Activated T-cell treated with anti-CD3 and anti-CD28 coated beads, Interleukin-2, amount 50 U/mL, for 1 hour (primary cell): ENCODE measurements around the gene LONP2.
"Not testable (repeated sequence)": the region's sequence is repeated elsewhere in the genome, so short reads cannot be mapped to it uniquely, and the experiment has no call there.

Source experiments
- DNase-seq: peaks from one replicate; pipeline ENCODE4 v3.0.0-alpha.2; 2020

LONP2 gene

DNA sequence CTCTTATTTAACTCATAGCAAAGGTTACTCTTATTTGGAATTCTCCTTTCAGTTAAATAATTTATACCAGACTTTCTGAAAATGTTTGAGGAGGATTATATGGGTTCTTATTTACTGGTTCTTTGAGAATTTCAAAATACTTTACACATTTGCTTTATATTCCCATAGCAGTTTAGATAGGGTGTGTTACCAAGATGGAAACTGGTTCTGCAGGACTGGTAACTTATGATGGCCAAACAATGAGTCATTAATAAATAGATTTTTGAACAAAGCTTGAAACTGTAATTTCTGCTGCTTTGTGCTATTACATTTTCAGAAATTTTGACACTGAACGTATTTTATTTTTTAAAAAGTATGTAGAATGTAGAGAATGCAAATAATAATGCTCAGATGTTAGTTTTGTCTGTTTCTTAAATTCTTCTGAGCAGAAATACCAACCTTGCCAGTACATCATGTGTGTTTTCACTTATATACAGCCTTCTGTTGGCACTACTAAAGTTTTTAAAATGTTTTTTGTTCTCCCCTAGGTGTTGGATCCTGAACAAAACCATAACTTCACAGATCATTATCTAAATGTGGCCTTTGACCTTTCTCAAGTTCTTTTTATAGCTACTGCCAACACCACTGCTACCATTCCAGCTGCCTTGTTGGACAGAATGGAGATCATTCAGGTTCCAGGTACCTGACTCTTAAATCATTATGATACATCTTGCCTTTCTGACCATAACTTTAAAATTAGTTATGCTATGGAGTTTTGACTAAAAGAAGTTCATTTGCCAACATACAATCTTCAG lies 51.6 kb downstream of the LONP2 start:
- DNase-seq, result no peak

DNA sequence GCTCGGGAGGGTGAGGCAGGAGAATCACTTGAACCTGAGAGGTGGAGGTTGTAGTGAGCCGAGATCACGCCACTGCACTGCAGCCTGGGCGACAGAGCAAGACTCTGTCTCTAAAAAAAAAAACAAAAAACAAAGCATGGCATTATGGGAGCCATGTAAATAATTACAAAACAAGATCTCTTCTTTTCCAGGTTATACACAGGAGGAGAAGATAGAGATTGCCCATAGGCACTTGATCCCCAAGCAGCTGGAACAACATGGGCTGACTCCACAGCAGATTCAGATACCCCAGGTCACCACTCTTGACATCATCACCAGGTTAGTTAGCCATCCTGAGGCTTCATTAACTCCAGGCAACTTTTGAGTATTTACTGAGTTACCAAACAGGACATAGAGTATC lies 55.4 kb downstream of the LONP2 start:
- no peak for DNase-seq

DNA sequence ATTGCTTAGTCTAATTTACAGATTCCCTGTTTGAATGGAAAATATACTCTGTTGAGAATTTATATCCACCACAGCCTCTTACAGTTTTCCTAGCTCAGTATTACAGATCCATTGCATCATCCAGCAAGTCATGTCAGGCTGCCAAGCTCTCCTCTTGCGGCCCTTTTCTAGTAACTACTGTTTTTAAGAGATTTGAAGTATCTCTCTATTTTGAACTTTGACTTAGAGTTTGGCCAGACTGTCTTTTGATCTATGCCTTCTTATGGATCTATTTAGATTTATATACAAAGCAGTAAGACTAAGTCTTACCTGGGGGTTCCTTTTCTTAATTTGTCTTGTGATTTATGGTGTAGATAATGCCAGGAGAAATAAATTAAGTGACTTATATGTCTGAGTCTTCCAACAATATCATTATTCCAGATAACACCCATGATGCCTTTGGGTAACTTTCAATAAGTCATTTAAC lies 56.3 kb downstream of the LONP2 start:
- DNase-seq, result no peak

DNA sequence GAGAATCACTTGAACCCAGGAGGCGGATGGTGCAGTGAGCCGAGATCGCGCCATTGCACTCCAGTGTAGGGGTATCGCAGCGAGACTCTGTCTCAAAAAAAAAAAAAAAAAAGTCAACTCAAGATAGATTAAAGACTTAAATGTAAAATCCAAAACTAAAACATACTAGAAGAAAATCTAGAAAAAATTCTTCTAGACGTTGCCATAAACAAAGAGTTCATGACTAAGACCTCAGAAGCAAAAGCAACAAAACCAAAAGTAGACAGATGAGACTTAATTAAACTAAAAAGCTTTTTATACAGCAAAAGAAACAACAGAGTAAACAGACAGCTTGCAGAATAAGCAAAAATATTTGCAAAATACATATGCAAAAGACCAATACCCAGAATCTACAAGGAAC lies 64.4 kb downstream of the LONP2 start:
- DNase-seq, result no peak

DNA sequence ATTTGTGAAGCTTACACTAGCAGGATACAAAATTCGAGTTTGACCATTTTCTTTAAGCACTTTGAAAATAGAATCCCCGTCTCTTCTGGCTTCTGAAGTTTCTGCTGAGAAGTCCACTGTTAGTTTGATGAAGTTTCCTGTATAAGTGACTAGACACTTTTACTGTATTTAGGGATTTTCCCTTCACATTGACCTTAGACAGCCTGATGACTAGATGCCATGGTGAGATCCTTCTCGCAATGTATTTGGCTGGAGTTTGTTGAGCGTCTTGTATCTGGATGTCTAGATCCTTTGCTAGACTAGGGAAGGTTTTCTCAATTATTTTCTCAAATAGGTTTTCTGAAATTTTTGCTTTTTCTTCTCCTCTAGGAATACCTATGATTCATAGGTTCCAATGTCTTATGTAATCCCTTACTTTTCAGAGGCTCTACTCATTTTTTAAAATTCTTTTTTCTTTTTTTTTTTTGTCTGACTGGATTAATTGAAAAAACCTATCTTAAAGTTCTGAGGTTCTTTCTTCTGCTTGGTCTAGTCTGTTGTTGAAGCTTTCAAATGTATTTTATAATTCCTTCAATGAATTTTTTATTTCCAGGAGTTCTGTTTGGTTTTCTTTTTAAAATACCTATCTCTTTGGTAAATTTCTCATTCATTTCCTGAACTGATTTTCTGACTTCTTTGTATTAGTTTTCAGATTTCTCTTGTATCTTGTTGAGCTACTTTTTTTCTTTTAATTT lies 67.0 kb downstream of the LONP2 start:
- DNase-seq, result no peak

DNA sequence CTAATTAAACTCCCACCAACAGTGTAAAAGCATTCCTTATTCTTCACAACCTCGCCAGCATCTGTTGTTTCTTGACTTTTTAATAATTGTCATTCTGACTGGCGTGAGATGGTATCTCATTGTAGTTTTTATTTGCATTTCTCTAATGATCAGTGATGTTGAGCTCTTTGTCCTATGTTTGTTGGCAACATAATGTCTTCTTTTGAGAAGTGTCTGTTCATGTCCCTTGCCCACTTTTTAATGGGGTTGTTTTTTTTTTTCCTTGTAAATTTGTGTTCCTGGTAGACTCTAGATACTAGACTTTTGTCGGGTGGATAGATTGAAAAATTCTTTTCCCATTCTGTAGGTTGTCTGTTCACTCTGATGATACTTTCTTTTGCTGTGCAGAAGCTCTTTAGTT lies 69.8 kb downstream of the LONP2 start:
- DNase-seq, result not testable (repeated sequence)

DNA sequence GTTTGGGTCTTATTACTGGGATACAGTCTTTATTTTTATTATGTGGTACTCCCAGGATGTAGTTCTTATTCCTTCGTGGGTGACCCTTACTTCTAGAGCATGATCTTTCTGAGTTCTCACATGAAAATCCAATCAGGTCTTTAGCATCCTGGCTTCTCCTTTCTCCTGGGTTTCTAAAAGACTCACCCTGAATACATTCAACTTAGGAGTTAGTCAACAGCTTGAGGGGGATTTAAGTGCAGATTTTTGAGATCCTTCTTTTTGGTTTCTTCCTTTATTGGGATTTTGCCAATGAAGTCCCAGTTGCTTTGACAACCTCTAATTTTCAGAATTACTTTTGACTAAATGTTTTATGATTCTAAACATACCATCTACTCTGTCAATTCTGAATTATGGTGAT lies 72.9 kb downstream of the LONP2 start:
- no peak for DNase-seq

DNA sequence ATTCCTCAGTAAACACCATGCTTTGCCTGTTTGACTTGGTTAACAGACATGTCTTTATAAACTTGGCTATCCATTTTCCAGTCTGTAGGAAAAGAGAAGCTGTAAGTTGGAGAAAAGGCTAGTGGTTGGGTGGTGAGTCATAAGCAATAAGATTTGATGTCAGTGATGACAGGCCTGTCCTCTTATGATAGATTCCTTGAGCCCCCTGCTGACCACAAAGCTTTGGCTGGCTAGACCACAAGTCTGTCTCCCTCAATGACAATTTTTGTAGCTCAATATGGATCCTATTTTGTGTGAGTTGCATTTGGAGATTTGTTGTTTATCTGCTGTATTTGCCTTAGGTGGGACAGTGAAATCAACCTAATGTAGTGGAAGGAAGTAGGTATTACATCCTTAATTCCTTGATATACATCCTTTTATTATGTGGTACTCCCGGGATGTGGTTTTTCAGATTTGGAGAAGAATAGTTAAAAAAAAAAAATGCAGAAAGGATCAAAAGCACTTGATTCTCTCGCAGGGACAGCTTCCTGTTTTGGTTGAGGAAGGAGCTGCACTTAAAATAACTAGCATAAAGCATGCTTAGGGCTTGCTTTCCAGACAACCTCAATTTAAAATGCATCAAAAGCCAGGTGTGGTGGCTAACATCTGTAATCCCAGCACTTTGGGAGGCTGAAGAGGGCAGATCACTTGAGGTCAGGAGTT lies 73.7 kb downstream of the LONP2 start:
- DNase-seq, result no peak

DNA sequence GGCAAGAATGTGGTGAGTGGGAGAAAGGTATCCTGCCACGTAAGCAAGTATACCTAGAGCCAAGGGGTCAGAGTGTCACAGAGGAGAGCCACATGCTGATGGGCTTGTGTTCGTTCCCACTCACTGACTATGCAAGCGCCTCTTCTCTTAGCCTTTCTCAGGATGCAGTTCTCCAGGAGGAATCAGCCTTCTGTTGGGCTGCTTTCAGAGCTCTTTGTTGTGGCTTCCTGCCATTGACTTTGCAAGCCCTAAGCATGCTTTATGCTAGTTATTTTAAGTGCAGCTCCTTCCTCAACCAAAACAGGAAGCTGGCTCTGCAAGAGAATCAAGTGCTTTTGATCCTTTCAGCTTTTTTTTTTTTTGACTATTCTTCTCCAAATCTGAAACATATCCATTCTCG lies 74.5 kb downstream of the LONP2 start:
- DNase-seq, result peak; percentile 31

DNA sequence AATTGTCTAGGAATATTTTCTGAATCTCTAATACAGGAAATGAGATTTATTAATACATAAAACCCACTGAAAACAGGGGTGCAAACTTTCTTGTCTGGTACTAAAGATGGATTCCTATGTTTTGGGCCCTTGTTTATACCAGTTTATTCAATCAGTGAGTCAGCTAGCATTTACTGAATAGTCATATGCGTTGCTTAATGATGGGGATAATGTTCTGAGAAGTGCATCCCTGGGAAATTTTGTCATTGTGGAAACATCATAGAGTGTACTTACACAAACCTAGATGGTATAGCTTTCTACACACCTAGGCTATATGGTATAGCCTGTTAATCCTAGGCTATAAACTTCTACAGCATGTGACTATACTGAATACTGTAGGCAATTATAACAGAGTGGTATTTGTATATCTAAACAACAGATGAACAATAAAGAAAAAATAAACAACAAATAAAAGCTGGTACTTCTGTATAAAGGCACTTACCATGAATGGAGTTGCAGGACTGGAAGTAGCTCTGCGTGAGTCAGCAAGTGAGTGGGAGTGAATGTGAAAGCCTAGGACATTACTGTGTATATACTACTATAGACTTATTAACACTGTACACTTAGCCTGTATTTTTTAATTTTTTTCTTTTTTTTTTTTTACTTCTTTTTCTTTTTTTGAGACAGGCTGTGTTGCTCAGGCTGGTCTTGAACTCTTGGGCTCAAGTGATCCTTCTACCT lies 77.4 kb downstream of the LONP2 start:
- DNase-seq, result no peak

DNA sequence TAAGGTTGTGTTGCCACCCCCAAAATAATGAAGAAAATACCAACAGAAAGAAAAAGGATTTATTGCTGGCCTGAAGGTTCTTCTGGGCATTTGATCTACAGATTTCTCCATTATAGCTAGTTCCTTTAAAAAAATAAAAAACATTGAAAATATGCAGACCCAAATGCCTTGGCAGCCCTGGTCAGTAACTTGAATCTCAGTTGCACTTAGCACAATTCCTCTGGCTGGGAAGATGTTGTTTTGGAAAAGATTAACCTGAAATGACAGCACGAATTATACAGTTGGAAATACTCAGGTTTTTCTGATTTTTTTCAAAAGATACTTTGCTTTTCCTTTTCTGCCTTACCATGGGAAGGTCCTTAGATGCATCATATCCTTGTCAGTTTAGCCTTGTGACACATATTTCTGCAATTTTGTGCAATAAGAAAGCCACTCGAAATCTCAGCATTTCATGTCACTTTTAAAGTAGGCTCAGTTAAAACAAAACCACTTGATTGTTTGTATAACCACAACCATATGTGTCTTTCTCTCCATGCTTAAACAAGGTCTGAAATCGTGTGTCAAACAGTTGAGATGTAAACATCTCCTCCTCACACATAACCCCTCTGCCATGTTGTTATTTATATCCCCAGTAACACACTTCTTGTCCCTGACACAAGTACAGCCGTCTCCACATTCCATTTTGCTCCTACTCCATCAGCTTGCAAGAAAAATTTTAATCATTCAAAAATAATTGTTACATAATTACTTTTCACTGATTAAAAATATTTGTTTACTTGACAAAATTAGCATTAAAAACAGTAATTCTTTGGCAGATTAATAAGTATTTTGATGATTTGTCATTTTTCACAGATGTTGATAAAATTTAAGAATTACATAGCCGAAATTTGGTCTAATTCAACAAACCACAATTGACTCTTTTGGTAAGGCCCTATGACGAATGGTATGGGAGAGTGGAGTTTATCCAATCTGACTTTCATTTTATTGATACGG lies 80.0 kb downstream of the LONP2 start:
- DNase-seq, result no peak

DNA sequence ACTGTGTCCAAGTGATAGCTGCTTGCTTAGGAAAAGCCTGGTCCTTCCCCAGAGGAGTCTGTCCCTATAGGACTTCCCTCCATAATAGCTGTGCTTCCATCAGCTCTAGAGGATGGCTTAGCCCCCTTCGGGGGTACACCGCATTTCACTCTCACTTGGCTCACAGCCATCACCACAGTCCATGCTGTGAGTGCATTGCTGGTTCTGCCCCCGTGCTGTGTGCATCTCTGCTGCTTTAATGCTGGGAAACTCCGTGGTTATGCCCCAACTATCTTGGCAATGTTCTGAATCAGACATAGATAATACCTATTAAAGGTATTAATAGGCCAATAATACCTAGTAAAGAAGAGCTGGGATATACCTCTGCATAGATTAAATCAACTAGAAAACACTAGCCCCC lies 82.8 kb downstream of the LONP2 start:
- DNase-seq, result no peak

DNA sequence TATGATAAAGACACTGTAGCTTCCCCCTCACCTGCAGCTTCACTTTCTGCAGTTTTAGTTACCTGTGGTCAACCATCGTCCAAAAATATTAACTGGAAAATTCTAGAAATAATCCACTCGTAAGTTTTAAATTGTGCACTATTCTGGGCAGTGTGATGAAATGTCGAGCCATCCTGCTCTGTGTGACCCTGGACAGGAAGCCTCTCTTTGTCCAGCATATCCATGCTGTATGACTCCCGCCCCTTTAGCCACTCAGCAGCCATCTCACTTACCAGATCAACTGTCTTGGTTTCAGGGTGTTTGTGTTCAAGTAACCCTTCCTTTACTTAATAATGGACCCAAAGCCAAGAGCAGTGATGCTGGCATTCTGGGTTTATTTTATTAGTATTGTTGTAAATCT lies 85.0 kb downstream of the LONP2 start:
- no peak for DNase-seq

DNA sequence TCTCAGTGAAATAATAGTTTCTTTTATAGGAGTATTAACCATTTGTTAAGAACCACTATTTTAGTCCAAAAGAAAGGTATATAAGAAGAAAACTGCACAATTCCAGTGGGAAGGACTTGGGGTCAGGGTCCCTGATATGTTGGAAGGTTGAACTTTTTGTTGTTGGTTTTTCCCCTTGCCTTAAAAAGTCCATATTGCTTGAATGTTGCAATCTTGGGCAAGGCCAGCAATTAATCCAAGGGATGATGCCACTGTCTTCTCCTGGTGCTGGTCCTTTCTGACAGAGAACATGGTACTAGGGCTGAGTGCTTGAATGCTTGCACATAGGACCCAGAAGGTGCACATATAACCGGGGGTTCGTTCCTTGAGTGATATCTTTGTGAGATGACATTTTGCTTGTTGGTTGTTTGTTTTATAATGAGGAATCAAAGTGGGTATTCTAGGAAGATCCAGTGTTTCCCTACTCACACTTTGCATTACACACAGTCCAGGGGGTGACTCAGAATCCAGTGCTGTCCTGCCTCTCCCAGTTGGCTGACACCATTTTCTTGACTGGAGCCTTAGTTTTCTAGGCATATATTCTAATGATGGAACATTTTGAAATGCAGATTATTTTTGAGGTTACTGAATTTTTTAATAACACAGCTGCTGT lies 86.2 kb downstream of the LONP2 start:
- DNase-seq, result no peak

DNA sequence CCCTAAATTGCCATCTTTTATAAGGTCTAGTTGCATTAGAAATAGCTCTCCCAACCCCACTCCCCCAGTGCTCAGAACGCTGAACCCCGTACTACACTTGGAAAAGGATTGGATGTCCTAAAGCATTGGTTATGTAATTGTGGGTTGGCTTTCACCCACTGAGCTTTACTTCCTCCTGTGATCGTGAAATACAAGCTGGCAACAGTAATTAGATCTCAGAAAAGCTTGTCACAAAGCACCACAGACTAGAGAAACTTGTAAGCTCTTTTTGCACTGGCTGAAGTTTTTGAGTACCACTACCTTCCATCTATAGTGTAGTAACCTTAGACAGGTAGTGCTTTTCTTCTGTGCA lies 86.7 kb downstream of the LONP2 start:
- no peak for DNase-seq

DNA sequence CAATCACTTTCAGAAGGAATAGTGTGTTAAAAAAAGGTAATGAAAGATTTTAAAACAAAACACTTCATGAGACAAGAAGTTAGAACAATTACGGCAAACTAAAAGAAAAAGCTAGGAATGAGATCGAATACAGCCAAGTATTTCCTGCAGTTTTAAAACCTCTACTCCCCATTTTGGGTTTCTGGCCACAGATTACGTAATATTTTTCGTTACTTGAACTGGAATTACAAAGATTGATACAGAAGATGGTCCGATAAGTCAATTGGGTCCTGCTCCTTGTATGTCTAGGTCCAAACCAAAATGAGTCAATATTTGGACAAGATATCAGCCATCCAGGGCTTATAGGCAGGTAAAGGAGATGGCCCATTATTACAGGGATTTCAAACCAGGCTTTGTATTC lies 88.9 kb downstream of the LONP2 start:
- no peak for DNase-seq

DNA sequence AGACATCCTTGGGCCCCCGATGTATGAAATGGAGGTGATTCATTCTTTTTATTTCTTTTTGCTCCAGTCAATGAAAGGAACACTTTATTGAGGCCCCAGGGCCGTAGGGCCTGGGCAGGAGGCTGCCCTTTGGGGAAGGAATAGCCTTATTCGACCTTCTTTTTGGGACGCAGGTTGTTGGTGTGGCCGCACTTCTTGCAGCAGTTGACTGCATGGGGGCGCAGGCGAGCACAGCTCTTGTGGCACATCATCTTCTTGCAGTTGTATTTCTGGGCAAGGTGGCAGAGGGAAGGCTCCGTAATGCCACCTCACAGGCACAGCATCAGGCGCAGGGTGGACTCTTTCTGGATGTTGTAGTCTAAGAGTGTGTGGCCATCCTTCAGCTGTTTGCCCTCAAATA lies 90.2 kb downstream of the LONP2 start:
- no peak for DNase-seq

DNA sequence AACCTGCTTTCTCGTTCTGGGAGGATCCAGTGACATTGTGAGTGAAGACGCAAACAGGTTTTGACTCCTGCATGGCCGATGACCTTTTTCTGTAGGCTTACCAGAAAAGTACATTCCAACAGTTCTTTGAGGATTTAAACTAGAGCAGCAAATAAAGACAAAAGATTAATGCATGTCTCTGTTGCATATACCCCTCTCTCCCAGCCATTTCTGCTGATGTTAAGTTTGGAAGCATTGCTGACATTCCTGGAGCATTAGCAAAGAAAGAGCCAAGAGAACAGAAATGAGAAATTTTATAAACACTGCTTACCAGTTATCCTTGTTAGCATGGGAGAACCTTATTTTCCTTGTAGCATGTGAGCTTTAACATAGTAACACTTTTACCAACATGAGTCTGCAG lies 91.9 kb downstream of the LONP2 start:
- DNase-seq, result no peak

DNA sequence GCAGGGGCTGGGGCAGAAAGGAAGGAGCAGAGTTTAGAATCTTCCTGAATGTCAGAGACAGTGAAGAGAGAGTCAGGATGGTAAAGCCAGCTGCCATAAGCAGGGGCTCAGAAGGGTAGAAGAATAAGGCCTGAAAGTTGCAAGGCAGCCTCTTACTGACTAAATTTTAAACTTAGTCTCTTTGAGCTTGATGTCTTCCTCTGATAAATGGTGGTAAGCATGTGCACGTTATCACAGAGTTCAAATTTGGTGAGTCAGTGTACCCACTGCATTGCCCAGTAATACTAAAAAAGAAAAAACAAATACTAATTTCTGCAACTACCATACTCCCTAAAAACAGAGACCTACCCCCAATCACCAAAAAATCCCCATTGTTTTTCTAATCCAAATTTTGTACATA lies 96.0 kb downstream of the LONP2 start:
- DNase-seq, result no peak

DNA sequence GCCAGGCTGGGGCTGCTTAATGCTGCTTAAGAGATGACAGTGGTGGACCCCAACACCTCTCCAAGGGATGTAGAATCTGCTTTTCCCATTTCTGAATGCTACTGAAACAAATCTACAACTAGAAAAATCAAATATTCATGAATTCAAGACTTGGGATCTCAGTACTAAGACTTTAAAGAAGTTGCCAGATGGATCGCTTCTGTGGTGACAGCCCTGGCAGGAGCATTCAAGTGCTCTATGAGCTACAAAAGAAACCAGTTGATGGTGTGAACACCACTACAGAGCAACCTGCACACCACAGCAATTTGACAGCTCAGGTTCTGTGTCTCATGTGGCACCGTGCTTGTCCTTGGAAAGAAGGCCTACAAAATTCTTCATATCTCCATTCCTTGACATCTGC lies 98.5 kb downstream of the LONP2 start:
- DNase-seq, result no peak

DNA sequence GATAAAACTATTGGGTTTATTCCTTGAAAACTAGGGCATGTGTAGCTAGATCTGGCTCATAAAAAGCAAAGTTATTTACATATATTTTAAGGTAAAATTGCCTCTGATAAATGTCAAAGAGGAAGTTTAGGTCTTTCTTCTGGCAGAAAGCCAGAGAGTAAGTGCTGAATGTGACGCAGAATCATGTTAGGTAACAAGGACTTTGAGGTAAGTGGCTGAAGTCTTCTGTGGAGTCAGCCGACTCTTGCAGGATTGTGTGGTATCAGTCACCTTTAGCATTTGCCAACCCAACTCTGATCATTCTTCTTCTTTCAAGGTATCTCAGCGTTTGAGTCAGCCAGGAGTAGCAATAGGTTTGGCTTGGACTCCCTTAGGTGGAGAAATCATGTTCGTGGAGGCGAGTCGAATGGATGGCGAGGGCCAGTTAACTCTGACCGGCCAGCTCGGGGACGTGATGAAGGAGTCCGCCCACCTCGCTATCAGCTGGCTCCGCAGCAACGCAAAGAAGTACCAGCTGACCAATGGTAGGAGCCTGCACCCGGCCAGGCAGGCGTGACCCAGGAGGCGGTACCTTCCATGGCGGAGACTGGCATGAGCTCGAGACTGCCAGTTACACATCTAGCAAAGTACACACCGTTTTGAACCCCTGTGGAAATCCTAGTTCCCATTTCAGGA lies 103.2 kb downstream of the LONP2 start:
- no peak for DNase-seq
